ENCODE measurements around the gene C4BPA.

Gene C4BPA

DNA sequence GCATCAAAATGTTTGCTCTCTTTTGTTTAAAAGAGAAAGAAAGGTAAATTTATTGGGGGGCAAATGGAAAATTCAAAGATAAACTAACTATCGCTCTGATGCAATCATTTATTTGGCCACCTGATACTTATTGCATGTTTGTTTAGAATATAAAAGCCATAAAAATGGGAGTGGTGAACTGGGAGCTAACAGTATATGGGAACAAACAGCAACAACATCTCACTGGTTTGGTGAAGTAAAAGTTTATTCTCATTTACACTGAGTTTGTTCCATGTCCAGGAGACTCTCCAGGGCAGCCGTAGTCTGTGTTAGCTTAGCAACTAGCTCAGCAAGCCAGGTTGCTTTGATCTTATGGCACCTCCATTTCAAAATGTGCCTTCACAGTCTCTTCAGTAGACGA, 20.4 kb downstream of the C4BPA start:
- no peak for DNase-seq (ENCODE audit: low spot score)

GRCh38 chr1:207128336-207128921, 24.4 kb downstream of the C4BPA start:
- DNase-seq (ENCODE audit: low spot score) = no peak

DNA sequence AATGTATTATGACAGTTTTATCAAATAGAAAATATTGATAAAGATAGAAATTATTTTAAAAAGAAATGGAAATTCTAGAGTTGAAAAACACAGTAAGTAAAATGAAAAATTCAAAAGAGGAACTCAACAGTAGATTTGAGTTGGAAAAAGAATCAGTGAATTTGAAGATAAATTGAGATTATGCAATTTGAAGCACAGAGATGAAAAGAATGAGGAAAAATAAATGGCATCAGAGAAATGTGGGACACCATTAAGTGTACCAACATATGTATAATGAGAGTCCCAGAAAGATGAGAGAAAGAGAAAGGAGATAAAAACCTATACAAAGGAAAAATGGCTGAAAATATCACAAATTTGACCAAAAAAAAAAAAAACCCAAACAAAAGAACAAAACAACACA, 25.0 kb downstream of the C4BPA start:
- no peak for DNase-seq (ENCODE audit: low spot score)

DNA sequence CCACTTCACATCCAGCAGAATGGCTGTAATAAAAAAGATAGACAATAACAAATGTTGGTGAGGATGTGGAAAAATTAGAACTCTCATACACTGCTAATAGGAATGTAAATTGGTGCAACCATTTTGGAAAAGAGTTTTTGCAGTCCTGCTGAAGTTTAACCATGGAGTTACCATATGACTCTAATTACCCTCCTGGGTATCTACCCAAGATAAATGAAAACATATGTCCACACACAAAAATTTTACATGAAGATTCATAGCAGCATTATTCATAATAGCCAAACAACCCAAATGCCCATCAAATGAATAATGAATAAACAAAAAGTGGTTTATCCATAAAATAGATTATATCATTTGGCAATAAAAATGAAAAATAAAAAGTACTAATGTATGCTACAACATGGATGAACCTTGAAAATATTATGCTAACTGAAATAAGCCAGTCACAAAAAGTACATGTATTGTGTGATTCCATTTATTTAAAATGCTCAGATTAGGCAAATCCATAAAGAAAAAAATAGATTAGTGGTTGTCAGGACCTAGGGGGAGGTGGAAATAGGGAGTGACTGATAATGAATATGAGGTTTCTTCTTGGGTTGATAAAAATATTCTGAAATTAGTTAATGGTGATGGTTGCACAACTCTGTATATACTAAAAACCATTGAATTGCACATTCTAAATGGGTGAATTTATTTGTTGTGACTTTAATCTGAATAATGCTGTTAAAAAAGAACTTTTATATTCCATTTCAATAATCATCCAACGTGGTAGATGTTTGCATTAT, 26.4 kb downstream of the C4BPA start:
- DNase-seq (ENCODE audit: low spot score) = no peak

- DNase-seq (ENCODE audit: low spot score) = no peak
Observed at GRCh38 chr1:207131163-207131562, 27.1 kb downstream of the C4BPA start.

GRCh38 chr1:207134581-207134980, 30.5 kb downstream of the C4BPA start:
- no peak for DNase-seq (ENCODE audit: low spot score)

GRCh38 chr1:207139616-207140015, 35.6 kb downstream of the C4BPA start:
- DNase-seq (ENCODE audit: low spot score) = no peak

GRCh38 chr1:207140536-207140935, 36.5 kb downstream of the C4BPA start:
- DNase-seq (ENCODE audit: low spot score) = no peak

- DNase-seq (ENCODE audit: low spot score) = no peak
Observed at GRCh38 chr1:207145401-207146058, 41.5 kb downstream of the C4BPA start.

DNA sequence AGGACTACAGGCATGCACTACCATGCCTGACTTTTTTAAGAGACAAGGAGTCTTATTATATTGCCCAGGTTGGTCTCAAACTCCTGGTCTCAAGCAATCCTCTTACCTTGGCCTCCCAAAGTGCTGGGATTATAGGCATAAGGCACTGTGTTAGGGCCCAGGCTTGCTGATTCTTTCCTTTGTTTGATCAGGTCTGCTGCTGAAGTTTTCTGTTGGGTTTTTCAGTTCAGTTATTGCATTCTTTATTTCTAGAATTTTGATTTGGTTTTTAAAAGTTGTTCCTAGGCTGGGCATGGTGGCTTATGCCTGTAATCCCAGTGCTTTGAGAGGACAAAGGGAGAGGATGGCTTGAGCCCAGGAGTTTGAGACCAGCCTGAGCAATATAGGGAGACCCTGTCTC, 47.9 kb downstream of the C4BPA start:
- no peak for DNase-seq (ENCODE audit: low spot score)

DNA sequence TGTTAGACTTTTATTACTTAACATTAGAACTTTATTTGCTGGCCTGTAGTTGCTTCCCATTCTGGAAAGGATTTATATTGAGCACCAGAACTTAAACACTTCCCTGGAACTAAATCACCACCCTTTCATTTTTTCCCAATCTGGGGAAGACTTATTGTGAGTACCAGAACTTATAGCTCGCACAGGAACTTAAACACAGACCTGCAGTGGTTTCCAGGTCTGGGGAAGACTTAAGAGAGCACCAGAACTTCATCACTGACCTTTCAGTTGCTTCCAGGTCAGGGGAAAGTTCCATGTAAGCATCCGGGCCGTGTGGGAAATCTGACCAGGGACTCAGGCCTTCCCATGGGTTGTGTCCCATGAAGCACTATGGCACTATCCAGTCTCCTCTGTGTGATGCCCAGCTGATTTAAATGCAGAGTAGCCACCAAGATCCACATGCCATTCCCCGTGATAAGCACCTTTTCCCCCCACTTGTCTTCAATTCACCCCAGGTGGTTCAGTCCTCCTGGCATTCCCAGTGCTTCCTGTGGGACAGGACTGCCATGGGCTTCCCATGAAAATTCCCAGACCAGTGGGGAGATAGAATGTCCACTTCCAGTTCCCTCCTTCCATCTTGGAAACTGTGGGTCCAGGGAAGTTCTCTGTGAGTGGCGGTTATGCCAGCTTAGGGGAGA, 48.9 kb downstream of the C4BPA start:
- peak; percentile 6 for DNase-seq (ENCODE audit: low spot score)

DNA sequence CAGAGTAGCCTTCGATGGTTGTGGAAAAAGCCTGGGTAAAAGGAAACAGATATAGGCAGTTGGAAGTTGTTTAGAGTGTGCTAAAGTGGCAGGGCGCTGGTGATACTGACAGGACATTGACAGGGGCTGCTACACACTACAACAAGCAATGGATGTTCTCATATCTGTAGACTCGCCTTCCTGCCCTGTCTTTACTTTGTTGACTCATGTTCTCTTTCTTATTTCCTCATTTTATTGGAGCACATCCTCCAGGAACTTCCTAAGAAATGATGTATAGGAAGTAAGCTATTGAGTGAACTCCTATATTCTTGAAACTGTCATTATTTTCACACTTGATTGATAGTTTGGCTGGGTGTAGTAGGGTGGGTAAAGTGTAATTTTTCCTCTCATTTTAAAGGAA, 51.0 kb downstream of the C4BPA start:
- no peak for DNase-seq (ENCODE audit: low spot score)

GRCh38 chr1:207156095-207156494, 52.1 kb downstream of the C4BPA start:
- DNase-seq (ENCODE audit: low spot score) = no peak

DNA sequence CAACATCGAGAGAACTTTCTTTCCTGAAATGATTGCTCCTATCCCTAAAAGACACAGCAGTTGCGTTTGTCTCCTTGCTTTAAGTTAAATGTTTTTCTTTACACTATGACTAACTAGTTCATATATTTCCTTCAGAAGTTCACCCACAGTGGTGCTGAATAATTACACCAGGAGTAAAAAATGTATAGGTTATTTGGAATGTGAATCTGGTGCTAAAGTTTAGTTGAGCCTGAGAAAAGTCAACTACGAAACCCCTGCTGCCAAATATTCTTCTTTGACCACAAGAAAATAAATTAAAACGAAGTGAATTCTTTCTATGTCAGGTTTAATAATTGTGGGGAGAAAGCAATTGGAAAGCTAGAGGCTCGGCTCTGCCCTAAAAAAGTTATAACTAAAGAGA, 52.8 kb downstream of the C4BPA start:
- no peak for DNase-seq (ENCODE audit: low spot score)

GRCh38 chr1:207164086-207164485, 60.1 kb downstream of the C4BPA start:
- DNase-seq (ENCODE audit: low spot score) = no peak

GRCh38 chr1:207172321-207172720, 68.3 kb downstream of the C4BPA start:
- DNase-seq (ENCODE audit: low spot score) = no peak

DNA sequence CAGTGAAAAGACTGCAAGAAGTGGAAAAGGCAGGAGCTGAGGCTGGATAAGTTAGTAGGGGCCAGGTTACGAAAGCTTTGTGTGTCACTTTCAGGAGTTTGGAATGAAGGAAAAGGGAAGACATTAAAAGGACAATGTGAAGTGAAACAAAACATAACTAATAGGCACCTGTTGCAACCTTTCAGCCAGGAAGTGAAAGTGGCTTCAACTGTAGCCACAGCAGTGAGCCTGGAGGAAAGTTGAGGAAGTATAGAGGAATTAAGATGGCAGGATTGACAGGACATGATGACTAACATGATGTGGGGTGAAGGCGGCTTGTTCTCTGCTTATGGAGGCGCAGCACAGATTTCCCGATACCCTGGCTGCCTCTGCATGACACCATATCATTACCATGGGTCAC, 68.9 kb downstream of the C4BPA start:
- DNase-seq (ENCODE audit: low spot score) = no peak

DNA sequence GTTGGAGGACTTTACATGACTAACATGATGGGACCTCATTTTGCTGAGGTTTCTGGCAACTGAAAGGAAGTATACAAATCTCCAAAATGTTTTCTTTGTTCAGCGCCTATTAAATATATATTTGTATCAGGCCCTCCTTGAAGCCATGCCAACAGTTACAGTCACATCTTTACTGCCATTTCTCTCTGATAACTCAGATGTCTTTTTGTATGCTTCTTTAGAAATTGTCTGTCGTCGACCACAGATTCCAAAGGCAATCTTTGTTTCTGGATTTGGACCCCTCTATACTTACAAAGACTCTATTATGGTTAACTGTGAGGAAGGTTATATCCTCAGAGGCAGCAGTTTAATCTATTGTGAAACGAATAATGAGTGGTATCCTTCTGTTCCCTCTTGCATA, 69.4 kb downstream of the C4BPA start:
- no peak for DNase-seq (ENCODE audit: low spot score)

GRCh38 chr1:207174913-207175312, 70.9 kb downstream of the C4BPA start:
- DNase-seq (ENCODE audit: low spot score) = no peak

GRCh38 chr1:207179036-207179435, 75.0 kb downstream of the C4BPA start:
- DNase-seq (ENCODE audit: low spot score) = no peak

- peak; percentile 12 for DNase-seq (ENCODE audit: low spot score)
Observed at GRCh38 chr1:207181847-207182246, 77.8 kb downstream of the C4BPA start.

GRCh38 chr1:207186503-207186902, 82.5 kb downstream of the C4BPA start:
- no peak for DNase-seq (ENCODE audit: low spot score)

DNA sequence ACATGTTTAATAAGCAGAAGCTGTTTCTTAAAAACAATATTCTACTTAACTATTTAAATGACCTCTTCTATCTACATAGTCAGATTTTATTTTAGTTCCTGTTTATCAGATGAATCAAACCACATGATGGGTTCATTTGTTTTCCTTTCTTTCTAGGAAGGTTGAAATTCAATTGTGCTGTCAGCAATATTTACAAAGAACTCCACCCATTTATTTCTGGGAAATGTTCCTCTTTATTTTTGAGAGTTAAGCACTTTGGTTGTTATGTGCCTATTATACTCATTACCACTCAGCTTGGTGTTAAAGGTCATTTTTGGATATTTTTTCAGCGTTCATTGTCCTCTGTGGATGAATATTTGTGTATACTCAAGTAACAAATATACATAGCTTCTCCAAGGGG, 84.9 kb downstream of the C4BPA start:
- DNase-seq (ENCODE audit: low spot score) = no peak

Data from NAMALWA (cell line).